DMS 273 (cell line): ENCODE results near the gene IL1RN.

Experiments
- DNase-seq: peaks from one replicate; lab custom pipeline; 2025; ENCODE audit not compliant: unreplicated experiment; lab: John Stamatoyannopoulos, UW

Gene IL1RN

DNA sequence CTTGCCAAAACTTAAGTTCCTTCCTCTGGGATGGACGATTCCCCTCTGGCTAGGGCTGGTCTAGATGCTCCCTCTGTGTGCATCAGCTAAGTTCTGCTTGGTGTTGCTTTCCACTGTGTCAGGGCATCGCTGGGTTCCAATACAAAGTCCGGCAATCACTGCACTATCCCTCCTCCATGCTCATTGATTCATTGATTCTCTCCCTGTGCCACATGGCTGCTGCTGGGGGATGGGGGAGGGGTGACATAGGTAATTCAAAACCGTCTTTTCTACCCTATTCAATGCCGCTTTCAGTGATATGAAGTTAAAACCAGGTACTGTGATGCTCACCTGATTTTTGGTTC, 22.8 kb downstream of the IL1RN start:
- no peak for DNase-seq

GRCh38 chr2:113155331-113155730, 27.9 kb downstream of the IL1RN start:
- DNase-seq: no peak

- peak; percentile 18 for DNase-seq
These were observed 29.1 kb downstream of the IL1RN start for GRCh38 chr2:113156278-113157117.

DNA sequence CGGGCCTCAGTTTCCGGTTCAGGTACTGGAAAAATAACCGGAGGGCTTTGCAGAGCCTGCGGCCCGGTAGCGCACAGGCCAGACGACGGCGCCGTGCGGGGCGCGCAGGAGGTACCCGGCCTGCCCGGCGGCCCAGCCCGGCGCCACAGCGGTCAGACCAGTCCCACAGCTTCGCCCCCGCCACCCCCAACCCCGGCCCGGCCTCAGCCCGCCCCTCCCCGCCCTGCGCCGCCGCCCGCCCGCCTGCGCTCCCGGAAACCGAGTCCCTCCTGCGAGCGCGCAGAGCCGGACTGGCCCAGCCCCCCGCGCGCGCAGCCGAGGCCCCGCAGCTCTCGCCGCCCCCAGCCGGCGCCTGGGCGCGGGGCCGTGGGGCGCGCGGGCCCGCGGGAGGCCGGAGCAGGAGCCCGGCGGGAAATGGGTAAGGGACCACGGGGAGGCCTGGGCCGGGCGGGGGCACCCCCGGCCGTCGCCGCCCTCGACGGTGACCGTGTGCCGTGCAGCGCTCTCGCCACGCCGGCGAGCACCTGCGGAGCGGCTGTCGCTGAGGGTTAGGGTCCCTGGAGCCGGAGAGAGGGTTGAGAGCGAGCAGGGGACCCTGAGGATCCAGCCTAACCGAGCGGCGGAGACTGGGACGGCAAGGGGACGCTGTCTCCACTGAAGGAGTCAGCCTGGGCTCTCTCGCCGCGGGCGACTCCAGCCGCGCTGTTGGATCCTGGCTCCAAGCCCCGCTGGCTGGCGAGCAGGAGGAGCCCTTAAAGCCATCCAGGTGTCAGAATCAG, 29.9 kb downstream of the IL1RN start:
- peak; percentile 73 for DNase-seq

- DNase-seq: no peak
These were observed 30.7 kb downstream of the IL1RN start for GRCh38 chr2:113157897-113158753.

GRCh38 chr2:113158884-113159553, 31.6 kb downstream of the IL1RN start:
- DNase-seq: peak; percentile 13

- no peak for DNase-seq
These were observed 32.9 kb downstream of the IL1RN start for GRCh38 chr2:113160248-113160647.

- peak; percentile 72 for DNase-seq
These were observed 33.6 kb downstream of the IL1RN start for GRCh38 chr2:113160962-113161361.

DNA sequence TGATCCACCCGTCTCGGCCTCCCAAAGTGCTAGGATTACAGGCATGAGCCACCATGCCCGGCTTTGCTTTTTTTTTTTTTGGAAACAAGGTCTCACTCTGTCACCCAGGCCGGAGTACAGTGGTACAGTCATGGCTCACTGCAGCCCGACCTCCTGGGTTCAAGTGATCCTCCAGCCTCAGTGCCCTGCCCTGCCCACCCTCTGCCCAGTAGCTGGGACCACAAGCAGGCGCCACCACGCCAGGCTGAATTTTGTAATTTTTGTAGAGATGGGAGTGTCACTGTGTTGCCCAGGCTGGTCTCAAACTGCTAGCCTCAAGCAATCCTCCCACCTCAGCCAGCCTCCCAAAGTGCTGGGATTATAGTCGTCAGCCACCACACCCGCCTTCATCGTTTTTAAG, 34.8 kb downstream of the IL1RN start:
- no peak for DNase-seq

GRCh38 chr2:113162869-113163268, 35.5 kb downstream of the IL1RN start:
- DNase-seq: no peak

- peak; percentile 25 for DNase-seq
These were observed 37.0 kb downstream of the IL1RN start for GRCh38 chr2:113164215-113164929.

- no peak for DNase-seq
These were observed 37.7 kb downstream of the IL1RN start for GRCh38 chr2:113164930-113165585.

GRCh38 chr2:113166187-113166645, 38.8 kb downstream of the IL1RN start:
- no peak for DNase-seq

GRCh38 chr2:113167115-113167932, 39.9 kb downstream of the IL1RN start:
- DNase-seq: peak; percentile 19

GRCh38 chr2:113167962-113168340, 40.6 kb downstream of the IL1RN start:
- DNase-seq: no peak

GRCh38 chr2:113169002-113169530, 41.7 kb downstream of the IL1RN start:
- no peak for DNase-seq

- no peak for DNase-seq
These were observed 42.2 kb downstream of the IL1RN start for GRCh38 chr2:113169586-113169985.

GRCh38 chr2:113171334-113172075, 44.1 kb downstream of the IL1RN start:
- no peak for DNase-seq
